ENCODE measurements around the gene RCC2.

RCC2 gene

GRCh38 chr1:17370618-17371017 is 68.9 kb downstream of the RCC2 start:
- DNase-seq = no peak

DNA sequence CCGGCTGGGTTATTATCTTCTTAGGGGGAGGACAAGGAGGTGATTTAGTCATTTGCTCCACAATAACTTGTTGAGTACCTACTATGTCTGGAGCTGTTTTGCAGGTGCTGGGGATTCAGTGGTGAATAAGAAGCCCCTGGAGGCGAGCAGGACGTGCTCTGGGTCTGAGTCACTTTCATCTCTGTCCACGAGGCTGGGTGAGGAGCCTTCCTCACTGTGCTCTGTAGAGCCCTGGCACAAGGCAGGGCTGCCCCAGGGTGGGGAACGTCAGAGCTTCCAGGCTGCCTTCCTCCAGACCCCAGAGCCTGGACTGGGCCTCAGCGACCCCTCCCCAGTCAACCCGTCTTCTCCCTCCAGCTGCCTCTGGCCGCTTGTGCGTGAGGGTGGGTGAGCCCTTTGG is 70.0 kb downstream of the RCC2 start:
- no peak for DNase-seq

DNA sequence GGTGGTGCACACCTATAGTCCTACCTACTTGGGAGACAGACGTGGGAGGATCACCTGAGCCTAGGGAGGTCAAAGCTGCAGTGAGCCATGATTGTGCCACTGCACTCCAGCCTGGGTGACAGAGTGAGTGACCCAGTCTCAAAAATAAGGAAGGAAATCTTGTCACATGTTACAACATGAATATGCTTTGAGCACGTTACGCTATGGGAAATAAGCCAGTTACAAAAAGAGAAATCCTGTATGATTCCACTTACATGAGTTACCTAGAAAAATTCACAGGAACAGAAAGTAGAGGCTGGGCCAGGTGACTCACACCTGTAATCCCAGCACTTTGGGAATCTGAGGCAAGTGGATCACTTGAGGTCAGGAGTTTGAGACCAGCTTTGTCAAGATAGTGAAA is 74.2 kb downstream of the RCC2 start:
- no peak for DNase-seq

DNA sequence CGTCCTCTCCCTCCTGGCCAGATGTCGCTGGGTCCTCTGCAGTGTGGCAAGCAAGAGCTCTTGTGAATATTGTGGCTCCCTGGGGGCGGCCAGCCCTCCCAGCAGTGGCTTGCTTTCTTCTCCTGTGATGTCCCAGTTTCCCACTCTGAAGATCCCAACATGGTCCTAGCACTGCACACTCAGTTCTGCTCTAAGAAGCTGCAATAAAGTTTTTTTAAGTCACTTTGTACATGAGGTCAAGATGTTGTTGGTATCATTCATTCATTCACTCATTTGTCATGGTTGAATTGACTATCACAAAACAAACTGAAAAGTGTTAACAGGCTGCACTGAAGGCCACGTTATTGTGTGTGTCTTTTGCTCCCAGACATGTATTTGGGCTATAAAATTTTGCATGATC is 75.7 kb downstream of the RCC2 start:
- DNase-seq = no peak

DNA sequence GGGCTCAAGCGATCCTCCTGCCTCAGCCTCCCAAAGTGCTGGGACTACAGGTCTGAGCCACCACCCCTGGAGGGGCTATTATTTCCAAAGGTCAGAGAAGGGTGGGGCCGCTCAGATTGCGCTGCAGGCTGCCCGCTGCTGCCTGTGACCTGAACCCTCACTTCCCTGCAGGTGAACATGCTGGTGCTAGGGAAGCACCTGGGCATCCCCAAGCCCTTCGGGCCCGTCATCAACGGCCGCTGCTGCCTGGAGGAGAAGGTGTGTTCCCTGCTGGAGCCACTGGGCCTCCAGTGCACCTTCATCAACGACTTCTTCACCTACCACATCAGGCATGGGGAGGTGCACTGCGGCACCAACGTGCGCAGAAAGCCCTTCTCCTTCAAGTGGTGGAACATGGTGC is 76.1 kb downstream of the RCC2 start:
- no peak for DNase-seq

DNA sequence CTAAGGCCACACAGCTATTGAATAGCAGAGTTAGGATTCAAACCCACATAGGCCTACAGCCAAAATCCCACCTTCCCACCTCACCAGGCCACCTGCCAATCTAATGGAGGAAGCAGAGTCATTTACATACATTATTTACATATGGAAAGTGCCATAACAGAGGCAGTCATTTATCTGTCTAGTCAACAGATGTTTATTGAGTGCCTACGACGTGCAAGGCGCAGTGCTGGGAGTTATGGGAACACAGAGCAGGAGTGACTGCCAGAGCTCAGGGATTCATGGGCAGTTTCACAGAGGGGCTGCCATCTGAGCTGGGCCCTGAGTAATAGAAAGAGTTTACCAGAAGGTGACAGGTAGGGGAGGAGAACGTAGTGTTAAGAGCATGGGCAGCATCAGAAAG is 77.8 kb downstream of the RCC2 start:
- no peak for DNase-seq

- no peak for DNase-seq
Measured at GRCh38 chr1:17360272-17360956, 79.1 kb downstream of the RCC2 start.

- DNase-seq = no peak
Measured at GRCh38 chr1:17359808-17360207, 79.7 kb downstream of the RCC2 start.

DNA sequence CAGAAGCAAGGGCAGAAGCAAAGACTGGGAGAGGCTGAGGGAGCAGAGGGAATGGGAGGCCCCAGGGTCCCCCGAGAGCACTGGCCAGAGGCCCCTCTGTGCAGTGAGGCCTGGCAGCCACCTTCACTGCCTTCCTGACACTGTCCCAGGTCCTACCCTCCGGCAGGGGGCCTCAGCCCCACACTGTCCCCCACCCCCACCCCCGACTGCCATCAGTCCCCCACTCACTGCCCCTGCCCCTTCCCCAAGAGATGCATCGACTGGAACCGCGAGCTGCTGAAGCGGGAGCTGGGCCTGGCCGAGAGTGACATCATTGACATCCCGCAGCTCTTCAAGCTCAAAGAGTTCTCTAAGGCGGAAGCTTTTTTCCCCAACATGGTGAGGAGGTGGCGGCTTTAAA is 80.4 kb downstream of the RCC2 start:
- no peak for DNase-seq

DNA sequence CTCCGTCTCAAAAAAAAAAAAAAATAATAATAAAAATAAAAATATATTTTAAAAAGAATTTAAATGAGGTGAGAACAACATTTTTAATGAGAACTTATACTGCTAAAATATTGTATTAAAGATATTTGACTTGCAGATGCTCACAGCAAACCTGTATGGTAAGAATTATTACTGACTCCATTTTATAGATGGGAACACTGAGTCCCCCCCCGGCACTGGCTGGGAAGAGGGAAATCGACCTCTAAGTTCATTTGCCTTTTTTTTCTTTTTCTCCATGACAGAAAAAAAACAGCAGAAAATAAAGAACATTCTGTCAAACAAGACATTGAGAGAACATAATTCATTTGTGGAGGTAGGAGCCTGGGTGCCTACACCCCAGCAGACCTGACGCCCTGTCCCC is 80.9 kb downstream of the RCC2 start:
- no peak for DNase-seq

Measured in stimulated activated CD4-positive, alpha-beta T cell treated with anti-CD3 and anti-CD28 coated beads, Interleukin-1b, Interleukin-23, amount 100 ng/mL, for 48 hours (primary cell).